Activated naive CD8-positive, alpha-beta T cell treated with anti-CD3 and anti-CD28 coated beads, Interleukin-2, amount 50 U/mL, for 16 hours (primary cell): Measurements from ENCODE around the gene SPANXB1.
"Not testable (repeated sequence)": the region's sequence is repeated elsewhere in the genome, so short reads cannot be mapped to it uniquely, and the experiment has no call there.

ENCODE experiments used
- DNase-seq: peaks from one replicate; pipeline ENCODE4 v3.0.0-alpha.2; 2020; ENCODE audit warnings: low read depth, low spot score

Gene SPANXB1

GRCh38 chrX:141002568-141002967 lies at the start of gene SPANXB1:
Gene SPANXB1, plus strand, starts transcription at chrX:141002594. Its CDS starts 100 bp downstream, at chrX:141002694.
- DNase-seq, result not testable (repeated sequence)

GRCh38 chrX:140967036-140967435 lies 35.4 kb upstream of the SPANXB1 start:
- no peak for DNase-seq

GRCh38 chrX:140971099-140971795 lies 31.1 kb upstream of the SPANXB1 start:
- DNase-seq, result no peak

- DNase-seq, result no peak
Observed at GRCh38 chrX:140975472-140975871, 26.9 kb upstream of the SPANXB1 start.

- DNase-seq, result no peak
Observed at GRCh38 chrX:140980271-140980670, 22.1 kb upstream of the SPANXB1 start.

- no peak for DNase-seq
Observed at GRCh38 chrX:140983730-140984129, 18.7 kb upstream of the SPANXB1 start.

- not testable (repeated sequence) for DNase-seq
Observed at GRCh38 chrX:141005243-141005642, 2.8 kb downstream of the SPANXB1 start.

- DNase-seq, result not testable (repeated sequence)
Observed at GRCh38 chrX:141044246-141044645, 41.9 kb downstream of the SPANXB1 start.

GRCh38 chrX:141049878-141050277 lies 47.5 kb downstream of the SPANXB1 start:
- DNase-seq, result not testable (repeated sequence)

GRCh38 chrX:141052098-141052497 lies 49.7 kb downstream of the SPANXB1 start:
- not testable (repeated sequence) for DNase-seq
